Measurements from ENCODE around the gene KCNJ5. TPM values are rescaled to one million over a fixed set of nuclear protein-coding genes. Genes with fewer than 3 reads are reported as not detected.

Gene KCNJ5
- total and polyA plus RNA-seq, 2 experiments from 2014 or later, result not detected

- no peak for TF ChIP-seq EZH2 (IDR thresholded peaks at IDR 0.05; ENCODE audit: low read depth, unreplicated experiment)
- TF ChIP-seq NANOG (IDR thresholded peaks at IDR 0.05; ENCODE audit: borderline replicate concordance), result no peak
- no peak for TF ChIP-seq ETS1 (IDR thresholded peaks at IDR 0.05)
- TF ChIP-seq ZNF331 (CRISPR knock-in tag; IDR thresholded peaks at IDR 0.05; ENCODE audit: low read depth), result no peak
- TF ChIP-seq POLR2AphosphoS5 (IDR thresholded peaks at IDR 0.05; ENCODE audit: low read depth), result no peak
Observed at GRCh38 chr11:128934351-128934750, 43.2 kb downstream of the KCNJ5 start (continued).

- DNase-seq (ENCODE audit: low spot score), result no peak
- peaks cover 25% of the 10 kb centered on the region for H3K27me3 Mint-ChIP-seq (ENCODE audit: insufficient read depth, low read depth, poor library complexity)
- Histone ChIP-seq H3K4me2 (no peak overlapping the region), H4K20me1 (replicated peaks; ENCODE audit: insufficient read depth) (no peaks in the 10 kb centered on the region), H3F3A (replicated peaks; ENCODE audit: low read depth) (no peaks in the 10 kb centered on the region), H3K36me3 (ENCODE audit: insufficient read depth) (no peaks in the 10 kb centered on the region), H3K4me3 (no peak overlapping the region), H2AFZ (no peak overlapping the region), H3K27ac (ENCODE audit: low read depth) (no peak overlapping the region), H3K9me2 (ENCODE audit: insufficient read depth) (no peaks in the 10 kb centered on the region), H3K27me3 (ENCODE audit: insufficient read depth) (peaks cover 11% of the 10 kb centered on the region; the same call in 1 of the 2 replicates), H3K79me2 (replicated peaks; ENCODE audit: insufficient read depth) (no peaks in the 10 kb centered on the region), H3K4me1 (ENCODE audit: insufficient read depth) (peaks cover 10% of the 10 kb centered on the region)
- H3K4me1 Mint-ChIP-seq, result peaks cover 26% of the 10 kb centered on the region
- no peak overlapping the region for H3K27ac Mint-ChIP-seq
- no peaks in the 10 kb centered on the region; the same call in 2 of the 3 replicates for H3K9me3 Mint-ChIP-seq
- no peak overlapping the region for H3K4me3 Mint-ChIP-seq
- ATAC-seq, result no peak
- H3K36me3 Mint-ChIP-seq (ENCODE audit: low read depth), result no peaks in the 10 kb centered on the region
- TF ChIP-seq EZH2phosphoT487 (IDR thresholded peaks at IDR 0.05; ENCODE audit: unreplicated experiment) (no peak), STAT1 (IDR thresholded peaks at IDR 0.05; ENCODE audit: unreplicated experiment) (no peak), EZH2 (IDR thresholded peaks at IDR 0.05; ENCODE audit: low read depth, unreplicated experiment) (no peak), REST (IDR thresholded peaks at IDR 0.05; ENCODE audit: unreplicated experiment) (no peak), ETS1 (IDR thresholded peaks at IDR 0.05) (no peak), CREB1 (CRISPR knock-in tag; IDR thresholded peaks at IDR 0.05; ENCODE audit: low read depth) (no peak), ZNF462 (CRISPR knock-in tag; IDR thresholded peaks at IDR 0.05) (no peak), CTCF (conservative IDR thresholded peaks at IDR 0.05; ENCODE audit: low read depth in 2 of 2) (no peak), ZNF331 (CRISPR knock-in tag; IDR thresholded peaks at IDR 0.05; ENCODE audit: low read depth) (no peak)
Observed at GRCh38 chr11:128934926-128935325, 43.8 kb downstream of the KCNJ5 start.

Measured in GM23338 (cell line).